Activated CD4-positive, alpha-beta T cell treated with anti-CD3 and anti-CD28 coated beads for 24 hours (primary cell): Measurements from ENCODE around the gene TEPSIN.

Source experiments
- DNase-seq, 2 donors: peaks; one replicate each; pipeline ENCODE4 v3.0.0-alpha.2; 2020; ENCODE audit warnings: low read depth in 2 of 2

TEPSIN gene

DNA sequence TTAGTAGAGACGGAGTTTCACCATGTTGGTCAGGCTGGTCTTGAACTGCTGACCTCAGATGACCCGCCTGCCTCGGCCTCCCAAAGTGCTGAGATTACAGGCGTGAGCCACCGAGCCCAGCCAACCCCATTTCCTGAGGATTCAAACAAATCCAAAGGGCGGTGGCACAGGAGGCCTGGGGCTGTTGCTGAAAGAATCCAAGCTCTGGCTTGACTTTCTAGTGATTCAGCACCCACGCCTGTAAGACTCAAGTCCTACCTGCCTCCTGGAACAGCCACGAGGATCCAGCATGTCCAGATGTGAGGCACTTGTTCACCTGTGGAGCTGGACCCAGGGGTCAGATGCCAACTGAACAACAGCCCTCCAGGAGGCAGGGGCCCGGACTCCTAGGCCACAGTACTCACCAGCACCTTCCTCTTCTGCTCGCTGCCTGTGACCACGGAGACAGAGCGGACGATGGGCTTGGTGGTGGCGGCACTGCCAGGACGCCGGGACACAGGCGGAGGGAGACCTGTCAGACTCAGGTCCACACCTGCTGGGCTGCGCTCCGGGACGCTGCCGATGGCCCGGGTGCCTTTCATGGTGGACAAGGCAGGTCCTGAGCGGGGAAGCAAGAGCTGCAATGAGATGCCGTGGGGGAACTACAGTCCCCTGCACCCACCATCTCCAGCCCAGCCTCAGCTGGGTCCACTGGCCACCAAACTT is 19.2 kb downstream of the TEPSIN start:
- DNase-seq: no peak

DNA sequence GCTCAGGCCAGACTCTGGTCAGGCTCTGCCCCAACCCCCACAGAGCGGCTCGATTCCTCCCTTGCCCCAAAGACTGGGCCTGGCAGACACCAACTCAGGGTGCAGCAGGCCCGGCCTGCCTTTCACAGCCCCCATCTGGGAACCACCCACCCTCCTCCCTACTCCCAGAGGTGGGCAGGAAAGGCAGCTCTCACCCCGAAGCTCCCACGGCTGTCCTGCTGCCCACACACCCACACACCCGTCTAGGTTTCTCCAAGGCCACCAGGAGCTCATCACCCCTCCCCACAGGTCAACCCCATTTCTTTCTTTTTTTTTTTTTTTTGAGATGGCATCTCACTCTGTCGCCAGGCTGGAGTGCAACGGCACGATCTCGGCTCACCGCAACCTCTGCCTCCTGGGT is 19.9 kb downstream of the TEPSIN start:
- no peak for DNase-seq

DNA sequence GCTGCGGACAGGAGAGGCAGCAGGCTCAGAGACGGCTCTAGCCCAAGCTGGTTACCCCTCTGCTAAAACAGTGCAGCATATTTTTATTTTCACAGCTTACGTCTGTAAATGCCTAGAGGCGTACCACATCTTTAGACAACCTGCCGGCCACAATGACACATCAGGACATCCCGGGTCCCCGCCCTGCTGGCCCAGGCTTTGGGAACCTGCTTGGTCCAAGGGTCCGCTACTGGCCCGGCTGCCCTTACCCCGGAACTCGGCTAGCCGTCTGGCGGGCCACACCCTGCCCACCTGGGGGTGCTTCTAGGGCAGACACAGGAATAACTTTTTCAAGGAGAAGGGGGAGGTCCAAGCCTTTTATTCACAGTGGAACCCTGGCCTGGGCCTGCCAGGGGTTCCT is 20.4 kb downstream of the TEPSIN start:
- DNase-seq: no peak

DNA sequence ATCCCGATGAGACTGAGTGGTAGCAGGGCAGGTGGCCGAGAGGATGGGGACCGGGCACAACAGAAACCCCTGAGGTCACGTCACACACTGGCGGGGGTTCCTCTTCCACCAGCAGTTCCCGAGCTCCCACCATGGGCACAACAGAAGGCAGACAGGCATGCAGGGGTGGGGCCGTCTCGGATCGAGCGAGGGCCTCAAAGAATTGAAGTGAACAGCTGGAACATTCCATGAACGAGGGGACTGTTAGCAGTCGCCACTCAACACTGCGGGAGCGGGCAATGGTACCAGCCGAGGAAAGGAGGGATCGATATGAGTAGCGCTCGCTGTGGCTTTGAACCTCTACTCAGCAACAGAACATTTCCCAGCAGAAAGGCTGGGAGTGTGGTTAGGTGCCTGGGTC is 21.4 kb downstream of the TEPSIN start:
- no peak for DNase-seq

DNA sequence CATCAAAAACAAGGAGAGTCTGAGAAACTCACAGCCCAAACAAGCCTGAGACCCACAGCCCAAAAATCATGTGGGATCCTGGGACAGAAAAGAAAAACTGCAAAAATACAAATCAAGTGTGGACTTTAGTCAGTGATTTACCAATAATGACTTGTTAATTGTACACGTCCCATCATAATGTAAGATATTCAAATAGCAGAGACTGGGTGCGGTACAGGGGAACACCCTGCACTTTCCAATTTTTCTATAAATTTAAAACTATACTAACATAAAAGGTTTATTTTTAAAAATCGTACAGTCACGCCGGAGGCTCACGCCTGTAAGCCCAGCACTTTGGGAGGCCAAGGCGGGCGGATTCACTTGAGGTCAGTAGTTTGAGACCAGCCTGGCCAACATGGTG is 24.9 kb downstream of the TEPSIN start:
- DNase-seq: no peak

DNA sequence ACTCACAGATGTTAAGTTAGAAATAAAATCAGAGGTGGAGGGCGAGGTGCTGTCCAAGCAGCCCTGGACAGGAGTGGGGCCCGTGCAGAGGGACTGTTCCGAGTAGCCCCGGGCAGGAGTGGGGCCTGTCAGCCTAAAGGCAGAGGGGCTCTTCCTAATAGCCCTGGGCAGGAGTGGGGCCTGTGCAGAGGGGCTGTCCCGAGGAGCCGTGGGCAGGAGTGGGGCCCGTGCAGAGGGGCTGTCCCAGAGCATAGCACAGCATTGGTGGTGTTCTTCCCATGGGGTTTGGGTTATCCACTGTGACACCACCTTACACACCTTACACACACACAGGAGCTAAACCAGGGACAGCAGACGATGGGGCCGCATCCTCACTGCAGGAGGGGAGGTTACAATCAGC is 26.5 kb downstream of the TEPSIN start:
- no peak for DNase-seq

DNA sequence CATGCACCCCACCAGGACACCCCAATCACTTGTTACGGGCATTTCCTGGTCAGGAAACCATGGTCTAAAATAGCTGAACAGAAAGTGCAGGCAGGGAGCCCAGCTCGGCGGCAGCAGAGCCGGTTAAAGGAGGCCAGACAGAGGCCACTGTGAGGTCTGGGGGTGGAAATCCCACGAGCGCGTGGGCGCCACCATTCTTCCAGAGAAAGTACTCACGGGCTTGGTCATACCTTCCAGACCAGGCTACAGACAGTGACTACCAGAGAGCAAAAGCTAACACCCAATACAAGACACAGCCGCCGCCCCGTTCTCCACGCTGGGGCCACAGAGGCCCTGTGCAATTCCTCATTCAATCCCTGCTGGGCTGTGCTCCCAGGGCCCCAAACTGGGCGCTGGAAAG is 28.0 kb downstream of the TEPSIN start:
- no peak for DNase-seq

DNA sequence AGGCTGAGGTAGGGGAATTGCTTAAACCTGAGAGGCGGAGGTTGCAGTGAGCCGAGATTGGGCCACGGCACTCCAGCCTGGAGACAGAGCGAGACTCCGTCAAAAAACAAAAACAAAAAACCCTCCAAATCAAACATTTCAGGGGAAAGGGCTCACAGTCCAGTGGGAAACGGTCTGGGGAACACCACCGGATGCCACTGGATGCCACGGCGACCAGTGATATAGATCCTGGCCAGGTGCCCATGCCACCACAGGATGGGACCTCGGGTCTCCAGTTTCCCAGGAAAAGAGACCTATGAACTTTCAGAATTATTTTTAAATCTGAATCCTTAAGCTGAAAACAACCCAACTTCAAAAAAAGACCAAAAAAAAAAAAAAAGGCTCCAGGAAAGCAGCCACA is 28.4 kb downstream of the TEPSIN start:
- DNase-seq: no peak

DNA sequence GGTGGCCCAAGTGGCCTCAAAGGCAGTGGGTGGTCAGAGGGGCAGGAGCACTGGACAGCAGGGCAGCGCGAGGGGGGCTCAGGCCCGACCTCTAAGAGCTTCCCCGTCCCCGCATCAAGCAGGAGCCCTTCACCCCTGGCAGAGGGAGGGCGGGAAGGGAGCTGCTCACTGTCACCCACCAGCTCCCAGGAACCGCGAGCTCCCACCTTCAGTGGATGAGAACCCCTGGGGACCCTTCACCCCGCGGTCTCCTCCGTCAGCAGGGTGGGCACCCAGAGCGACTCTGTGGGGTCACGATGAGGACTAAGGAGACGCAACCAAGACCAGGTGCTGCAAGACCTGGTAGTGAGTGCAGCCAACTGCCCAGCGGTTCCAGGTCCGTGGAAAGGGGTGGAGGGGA is 29.7 kb downstream of the TEPSIN start:
- no peak for DNase-seq

DNA sequence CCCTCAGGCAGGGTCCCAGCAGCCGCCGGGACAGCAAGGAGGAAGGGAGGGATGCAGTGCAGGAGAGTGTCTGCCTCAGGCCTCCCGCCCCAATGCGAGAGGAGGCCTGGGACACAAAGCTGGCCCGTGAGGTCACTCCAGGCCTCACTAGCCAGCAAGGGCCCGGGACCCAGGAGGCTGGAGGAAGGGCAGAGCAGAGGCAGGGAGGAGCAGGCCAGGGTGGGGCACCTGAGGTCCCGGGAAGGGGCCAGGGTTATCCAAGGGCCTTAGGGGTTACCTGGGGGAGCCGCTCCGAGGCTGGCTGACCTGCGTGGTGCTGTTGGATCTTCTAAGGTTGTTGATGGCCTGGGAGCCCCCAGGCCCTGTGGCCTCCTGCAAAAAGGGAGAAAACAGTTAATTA is 30.2 kb downstream of the TEPSIN start:
- DNase-seq: no peak

DNA sequence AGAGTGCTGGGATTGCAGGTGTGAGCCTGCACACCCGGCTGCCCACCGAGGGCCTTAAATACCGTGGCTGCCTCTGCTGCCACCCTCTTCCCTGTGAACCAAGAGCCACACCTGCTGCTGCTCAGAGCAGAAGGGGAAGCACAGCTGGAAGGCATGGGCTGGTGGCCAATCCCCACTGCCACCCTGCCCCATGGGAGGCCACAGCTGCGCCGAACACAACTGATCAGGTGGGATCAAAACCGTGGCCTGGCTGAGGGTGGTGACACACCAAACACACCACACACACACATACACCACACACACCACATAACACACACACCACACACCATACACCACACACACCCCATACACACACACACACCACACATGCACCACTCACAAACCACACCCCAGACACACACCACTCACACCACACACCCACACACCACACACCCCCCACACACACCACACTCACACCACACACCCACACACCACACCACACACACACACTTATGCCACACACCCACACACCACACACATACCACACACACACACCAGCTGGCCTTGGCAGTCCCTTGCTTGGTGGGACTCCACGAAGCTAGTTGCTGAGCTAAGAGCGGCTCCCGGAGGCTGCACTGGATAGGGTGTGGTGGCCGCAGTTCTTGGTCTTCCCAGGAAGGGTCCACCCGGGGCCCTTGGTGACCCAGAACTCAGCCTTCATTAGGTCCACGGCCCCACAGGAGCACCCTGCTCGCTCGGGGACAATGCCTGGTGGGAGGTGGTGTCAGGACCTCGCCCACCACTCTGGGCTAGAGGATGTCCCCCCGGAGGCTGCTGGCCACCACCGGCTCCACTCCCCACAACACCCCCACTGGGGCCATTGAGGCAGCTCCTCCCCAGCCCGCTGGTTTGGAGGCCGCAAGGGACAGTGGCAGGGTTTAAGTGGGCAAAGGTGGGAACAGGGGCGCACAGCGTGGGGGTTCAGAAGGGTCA is 31.0 kb downstream of the TEPSIN start:
- no peak for DNase-seq

DNA sequence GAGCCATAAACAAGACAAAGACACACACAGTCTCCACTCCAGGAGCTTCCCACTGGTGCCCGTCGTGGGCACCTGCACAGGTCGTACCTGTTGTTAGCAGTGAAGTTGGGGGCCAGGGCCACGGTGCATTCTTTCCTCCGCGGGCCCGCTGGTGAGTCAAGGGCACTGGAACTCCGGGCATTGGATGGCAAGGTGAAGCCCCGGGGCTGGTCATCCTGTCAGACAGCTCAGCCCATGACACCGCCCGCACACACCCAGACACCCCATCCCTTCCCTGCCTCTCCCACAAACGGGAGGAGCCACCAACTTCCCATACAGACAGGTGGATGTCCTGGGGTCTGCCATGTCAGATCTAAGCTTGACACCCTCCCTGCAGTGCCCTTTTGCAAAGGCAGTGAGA is 32.2 kb downstream of the TEPSIN start:
- no peak for DNase-seq

DNA sequence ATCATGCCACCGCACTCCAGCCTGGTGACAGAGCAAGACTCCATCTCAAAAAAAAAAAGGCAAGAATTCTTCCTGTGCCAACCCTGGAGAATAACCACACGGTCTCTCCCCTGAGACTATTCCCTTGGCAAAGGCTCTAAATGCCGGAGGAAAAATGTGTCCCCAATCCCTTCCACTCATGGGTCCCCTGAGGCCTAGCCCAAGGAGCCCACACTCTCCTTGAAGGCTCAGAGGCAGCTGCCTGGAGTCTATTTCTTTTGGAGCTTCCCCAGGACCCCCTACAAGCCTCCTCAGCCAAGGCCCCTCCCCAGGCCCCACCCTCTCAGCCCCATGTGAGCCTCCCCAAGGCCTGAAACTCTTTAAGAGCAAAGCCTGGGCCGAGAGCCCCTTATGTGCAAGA is 32.7 kb downstream of the TEPSIN start:
- DNase-seq: no peak

DNA sequence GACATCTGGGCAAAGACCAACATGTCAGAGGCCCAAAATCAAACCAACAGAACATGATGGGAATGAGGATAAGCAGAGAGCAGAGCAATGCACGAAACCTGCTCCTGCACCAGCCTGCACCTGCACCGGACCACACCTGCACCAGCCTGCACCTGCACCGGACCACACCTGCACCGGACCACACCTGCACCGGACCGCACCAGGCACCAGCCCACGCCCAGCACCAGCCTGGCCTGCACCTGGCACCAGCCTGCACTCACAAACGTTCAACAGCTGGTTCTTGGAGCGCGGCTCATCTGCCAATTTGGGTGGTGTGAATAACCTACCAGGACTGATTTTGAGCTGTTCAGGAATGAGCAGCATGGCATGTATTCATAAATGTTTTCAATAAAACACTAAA is 34.3 kb downstream of the TEPSIN start:
- DNase-seq: no peak

DNA sequence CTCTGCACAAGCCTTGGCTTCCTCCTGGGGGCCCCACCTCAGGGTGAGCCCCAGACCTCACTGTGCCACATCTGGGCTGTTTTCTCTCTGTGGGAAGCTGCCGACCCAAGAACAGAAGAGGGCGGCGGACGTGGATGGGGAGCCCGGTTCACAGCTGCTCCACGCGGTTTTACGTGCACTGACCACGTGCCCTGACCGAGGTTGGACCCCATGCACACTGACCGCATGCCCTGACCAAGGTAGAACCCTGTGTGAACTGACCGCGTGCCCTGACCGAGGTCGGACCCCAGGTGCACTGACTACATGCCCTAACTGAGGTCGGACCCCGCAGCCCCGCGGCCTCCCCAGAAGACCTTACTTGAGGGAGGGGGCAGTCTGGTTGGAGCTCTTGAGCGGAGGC is 35.7 kb downstream of the TEPSIN start:
- no peak for DNase-seq

DNA sequence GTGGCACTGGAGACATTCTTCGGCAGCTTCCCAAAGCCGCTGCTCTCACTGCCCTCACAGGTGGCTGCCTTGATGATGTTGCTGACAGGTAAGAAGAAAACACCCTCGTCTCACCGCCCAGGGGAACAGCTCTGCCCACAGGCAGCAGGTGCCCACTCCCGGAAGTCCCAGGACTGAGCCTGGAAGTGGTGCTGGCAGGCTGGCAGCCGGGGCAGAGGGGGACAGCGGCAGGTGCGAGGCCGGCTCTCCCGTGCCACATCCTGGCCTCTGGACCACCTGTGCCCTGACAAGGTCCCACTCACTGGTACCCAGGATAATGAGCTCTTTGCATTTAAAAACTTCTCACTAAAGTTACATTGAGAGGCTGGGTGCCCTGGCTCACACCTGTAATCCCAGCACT is 36.5 kb downstream of the TEPSIN start:
- DNase-seq: no peak

DNA sequence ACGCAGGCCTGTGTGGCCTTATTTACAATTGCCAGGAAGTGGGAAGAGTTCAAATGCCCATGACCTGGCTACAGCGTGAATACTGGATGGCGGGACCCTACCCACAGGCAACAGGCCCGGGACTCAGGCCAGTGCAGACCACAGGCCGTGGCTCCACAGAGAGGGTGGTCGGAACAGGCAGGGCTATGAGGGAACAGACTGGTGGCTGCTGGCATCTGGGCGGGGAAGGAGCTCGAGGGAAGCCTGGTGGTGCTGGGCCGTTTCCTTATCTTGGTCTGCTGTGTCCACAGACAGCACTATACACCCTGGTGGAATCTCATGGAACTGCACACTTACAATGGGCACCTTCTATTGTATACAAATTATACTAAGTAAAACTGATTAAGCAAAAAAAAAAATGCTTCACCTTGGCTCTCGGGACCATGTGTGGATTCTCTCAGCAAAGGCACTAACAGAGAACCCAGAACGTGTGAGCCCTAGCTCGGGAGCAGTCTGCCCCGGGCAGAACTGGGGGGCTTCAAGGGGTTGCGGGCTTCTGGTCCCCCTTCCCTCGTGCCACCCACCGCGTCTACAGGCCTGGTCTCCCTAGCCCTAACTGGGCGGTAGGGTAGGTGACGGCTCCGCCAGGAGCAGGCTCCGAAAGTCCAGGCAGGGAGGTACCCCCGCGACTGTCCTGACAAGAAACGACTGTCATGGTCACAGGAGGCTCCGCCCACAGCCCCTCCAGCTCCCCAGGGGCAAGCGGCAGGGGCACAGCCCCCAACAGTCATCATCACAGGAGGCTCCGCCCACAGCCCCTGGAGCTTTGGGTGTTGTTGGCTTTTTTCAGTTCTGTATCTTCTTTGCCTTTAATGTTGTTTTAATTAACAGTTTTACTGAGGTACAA is 37.9 kb downstream of the TEPSIN start:
- DNase-seq: no peak

DNA sequence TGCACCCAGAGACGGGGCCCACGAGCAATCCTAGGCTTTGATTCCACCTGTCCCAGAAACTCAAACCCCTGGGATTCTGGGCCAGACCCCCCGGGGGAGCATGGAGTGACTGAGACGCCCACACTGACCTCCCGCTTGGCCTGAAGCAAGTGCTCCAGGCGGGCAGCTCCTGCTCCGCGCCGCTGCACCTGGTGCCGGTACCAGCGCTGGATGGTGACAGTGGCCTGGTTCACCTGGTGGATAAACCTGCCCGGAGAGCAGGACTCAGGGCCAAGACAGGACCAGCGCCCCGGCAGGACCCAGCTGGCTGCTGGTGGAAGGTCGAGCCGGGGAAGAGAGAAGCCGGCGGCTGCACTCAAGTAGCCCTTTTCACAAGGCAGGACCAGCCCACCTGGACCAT is 38.7 kb downstream of the TEPSIN start:
- no peak for DNase-seq

DNA sequence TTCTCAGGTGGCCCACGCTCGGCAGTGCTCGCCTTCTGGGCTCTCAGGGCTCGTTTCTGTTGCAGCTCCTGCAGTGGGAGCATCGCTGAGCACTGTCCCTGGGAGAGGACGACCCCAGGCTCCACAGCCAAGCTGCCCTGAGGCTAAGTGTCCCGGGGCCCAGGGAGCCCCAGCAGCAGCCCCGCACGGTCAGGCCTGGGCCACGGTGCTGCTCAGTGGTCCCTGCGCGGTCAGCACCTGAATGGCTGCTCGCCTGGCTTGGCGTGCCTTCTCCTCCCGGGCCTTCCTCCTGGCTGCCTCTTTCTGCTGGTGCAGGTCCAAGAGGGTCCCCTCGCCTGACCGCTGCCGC is 39.4 kb downstream of the TEPSIN start:
- no peak for DNase-seq

DNA sequence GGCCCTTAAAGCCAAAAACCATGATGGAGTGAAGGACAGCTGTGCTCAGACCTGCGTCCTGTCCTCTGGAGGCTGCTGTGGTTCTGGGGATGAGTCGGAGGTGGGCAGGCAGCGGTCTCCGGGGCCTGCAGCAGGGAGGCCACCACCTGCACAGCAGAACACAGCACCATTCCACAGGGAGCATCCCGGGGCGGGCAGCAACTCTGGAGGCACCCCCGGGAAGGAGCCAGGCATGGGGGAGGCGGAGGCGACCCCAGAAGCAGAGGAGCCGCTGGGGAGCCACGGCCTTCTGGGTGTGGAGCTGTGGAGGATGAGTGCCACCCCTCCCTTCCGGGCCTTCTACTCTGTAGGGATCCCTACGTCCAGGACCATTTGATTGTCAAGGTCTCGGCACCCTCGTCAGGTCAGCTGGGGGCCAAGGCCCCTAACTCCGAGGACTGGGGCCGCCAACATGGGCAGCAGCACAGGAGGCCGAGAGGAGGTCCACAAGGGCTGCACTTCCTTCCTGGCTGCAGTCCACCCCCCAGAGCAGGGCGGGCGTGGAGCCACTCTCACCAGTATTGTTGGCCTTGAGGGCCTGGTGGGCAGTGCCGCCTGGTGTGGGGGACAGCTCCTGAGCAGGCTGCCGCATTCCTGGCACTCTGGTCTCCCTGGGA is 39.9 kb downstream of the TEPSIN start:
- DNase-seq: no peak

DNA sequence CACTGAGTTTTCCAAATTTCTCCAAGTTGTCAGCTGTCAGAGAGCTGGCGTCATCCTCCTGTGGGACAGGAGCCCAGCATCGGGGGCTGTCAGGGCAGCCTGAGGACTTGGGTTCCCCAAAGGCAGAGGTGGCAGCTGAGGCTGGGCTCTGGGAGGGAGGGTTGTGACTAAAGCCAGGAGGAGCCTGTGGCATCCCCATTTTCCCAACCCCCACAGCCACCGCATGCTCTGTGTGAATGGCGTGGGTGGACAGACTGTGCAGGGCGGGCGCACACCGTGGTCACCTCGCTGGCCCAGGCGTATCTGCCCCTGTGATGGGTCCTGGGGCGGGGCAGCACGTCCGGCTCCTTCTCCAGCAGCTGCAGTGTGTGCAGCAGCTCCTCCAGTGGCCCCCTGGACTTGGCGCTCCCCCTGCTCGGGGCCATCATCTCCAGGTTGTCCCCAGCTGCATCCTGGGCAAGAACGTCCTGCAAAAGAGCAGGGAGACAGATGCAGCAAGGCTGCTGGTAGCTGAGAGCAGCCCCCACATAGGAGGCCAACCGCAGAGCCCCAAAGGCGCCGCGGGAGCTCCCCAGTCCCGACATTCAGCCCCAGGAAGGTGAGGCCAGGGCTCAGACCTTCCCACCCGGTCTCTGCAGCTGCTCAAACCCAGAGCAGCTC is 40.9 kb downstream of the TEPSIN start:
- no peak for DNase-seq
